ENCODE data around the gene PEF1.

The PEF1 gene

DNA sequence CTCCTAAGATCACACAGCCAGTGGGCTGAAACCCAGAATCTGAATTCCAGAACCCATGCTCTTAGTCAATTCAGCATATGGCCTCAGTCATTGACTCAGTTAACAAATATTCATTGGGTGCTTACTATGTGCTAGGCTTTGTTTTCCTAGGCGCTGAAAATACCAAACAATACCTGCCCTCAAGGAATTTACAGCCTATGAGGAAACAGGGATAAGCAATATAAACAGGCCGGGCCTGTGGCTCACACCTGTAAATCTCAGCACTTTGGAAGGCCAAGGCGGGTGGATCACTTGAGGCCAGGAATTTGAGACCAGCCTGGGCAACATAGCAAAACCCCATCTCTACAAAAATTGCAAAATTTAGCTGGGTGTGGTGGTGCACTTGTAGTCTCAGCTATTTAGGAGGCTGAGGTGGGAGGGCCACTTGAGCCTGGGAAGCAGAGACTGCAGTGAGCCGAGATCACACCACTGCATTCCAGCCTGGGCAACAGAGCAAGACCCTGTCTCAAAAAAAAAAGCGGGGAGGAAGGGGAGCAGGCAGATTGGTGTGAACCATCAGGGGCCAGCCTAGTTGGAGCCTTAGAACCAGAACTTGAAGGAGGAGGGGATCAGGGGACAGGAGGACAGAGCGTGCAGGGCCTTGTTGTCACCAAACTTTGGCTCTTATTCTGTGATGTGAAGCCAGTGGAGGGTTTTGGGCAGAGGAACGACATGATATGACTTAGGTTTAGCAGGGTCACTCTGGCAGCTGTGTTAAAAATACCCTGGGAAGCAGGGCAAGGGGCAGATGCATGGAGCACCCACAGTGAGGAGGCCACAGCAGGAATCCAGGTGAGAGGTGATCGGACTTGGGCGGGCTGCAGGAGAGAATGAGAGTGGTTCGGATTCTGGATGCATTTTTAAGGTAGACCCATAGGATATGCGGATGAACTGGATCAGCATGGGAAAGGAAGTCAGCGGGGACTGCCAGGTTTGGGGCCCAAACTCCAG, 62.6 kb downstream of the PEF1 start:
- DNase-seq: no peak

DNA sequence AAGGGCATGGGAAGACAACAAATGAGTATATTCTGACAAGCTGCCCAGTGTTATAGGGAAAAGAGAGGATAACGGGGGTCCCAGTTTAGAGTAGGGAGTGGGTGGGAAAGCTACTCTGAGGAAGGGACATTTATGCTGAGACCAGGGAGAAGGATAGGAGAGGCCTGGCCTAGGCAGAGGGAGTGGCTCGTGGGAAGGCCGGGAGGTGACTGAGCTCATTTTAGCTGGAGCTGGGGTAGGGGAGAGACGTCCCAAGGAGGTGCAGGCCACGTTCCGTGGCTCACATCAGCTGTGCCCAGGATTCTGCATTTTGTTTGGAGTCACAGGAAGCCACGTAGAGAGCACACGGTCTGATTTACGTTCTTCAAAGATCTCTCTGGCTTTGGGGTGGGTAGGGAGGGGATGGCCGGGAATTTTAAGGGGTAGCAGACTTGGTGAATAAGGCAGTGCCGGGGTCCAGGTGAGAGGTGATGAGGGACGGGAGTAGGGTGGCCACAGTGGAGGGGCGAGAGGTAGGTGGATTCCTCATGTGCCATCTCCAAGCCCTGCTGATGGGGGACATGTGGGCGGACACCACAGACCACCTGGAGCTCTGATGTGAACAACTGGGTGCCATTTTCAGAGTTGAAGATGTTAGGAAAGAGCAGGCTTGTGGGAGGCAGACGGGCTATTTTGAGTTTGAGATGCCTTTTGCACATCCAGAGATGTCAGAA, 63.6 kb downstream of the PEF1 start:
- no peak for DNase-seq

DNA sequence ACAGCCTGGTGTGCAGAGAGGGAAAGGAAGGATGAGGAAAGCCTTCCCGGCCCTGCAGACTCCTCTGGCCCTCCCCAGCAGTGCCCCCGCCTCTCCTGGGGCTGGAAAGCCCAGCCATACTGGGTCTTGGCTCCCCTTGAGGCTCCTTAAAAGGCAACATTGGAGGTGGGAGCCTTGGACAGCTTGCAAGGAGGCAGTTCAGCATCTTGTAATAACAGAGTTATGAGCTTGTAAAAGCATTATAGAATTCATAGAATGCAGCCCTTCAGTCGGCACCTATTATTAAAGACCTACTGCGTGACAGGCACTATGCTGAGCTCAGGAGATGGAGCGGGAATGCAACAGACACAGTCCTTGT, 64.2 kb downstream of the PEF1 start:
- DNase-seq: no peak

All from activated gamma-delta T cell treated with Interleukin-2 at 50 U/mL for 16 hours (primary cell).